DND-41 (cell line): Measurements from ENCODE around the gene DIAPH3.

Experiments
- ATAC-seq: fragments of 200-7000 bp; cut with Tn5 transposase; 3 replicates; pipeline ENCODE4 v1.9.1; 2021; ENCODE audit warnings: low read depth; ENCODE audit not compliant: insufficient read depth
- DNase-seq: peaks from one replicate; pipeline ENCODE4 v3.0.0-alpha.2; 2020
- H2AFZ ChIP-seq: 2 replicates; pipeline ENCODE4 v1.6.0; 2012; ENCODE audit warnings: low read depth, low read length
- H3K27ac ChIP-seq: 2 replicates; pipeline ENCODE4 v1.5.1; 2012; ENCODE audit warnings: low read length, inconsistent platforms
- H3K27me3 ChIP-seq: fragments of 200-600 bp; sonication (generic); 2 replicates; pipeline ENCODE4 v1.6.0; 2012; ENCODE audit warnings: low read length, mild to moderate bottlenecking, inconsistent platforms; ENCODE audit not compliant: insufficient read depth, poor library complexity
- H3K36me3 ChIP-seq: 2 replicates; pipeline ENCODE4 v1.5.1; 2012; ENCODE audit warnings: low read length, inconsistent platforms; ENCODE audit not compliant: insufficient read depth
- H3K4me1 ChIP-seq: 2 replicates; pipeline ENCODE4 v1.5.1; 2012; ENCODE audit warnings: mild to moderate bottlenecking, low read length; ENCODE audit not compliant: insufficient read depth
- H3K4me2 ChIP-seq: 2 replicates; pipeline ENCODE4 v1.6.0; 2012; ENCODE audit warnings: mild to moderate bottlenecking, moderate library complexity, low read length, inconsistent platforms; ENCODE audit not compliant: insufficient read depth
- H3K4me3 ChIP-seq, 2 experiments: fragments of 200-600 bp in 1 of 2; shearing (Covaris generic) in 1 of 2; 2 replicates each; pipeline ENCODE4 v1.5.1; 2012 to 2016; ENCODE audit warnings: inconsistent platforms in 2 of 2, low read length in 2 of 2, mild to moderate bottlenecking in 2 of 2, low read depth in 1 of 2, moderate library complexity in 1 of 2
- H3K79me2 ChIP-seq: 2 replicates; pipeline ENCODE4 v1.6.0; 2012; ENCODE audit warnings: low read length, inconsistent platforms; ENCODE audit not compliant: insufficient read depth
- H3K9ac ChIP-seq: 2 replicates; pipeline ENCODE4 v1.6.0; 2012; ENCODE audit warnings: low read depth, mild to moderate bottlenecking, inconsistent platforms, low read length, moderate library complexity
- H3K9me3 ChIP-seq: 2 replicates; pipeline ENCODE4 v1.5.1; 2012; ENCODE audit warnings: low read length, moderate library complexity, mild to moderate bottlenecking, inconsistent platforms; ENCODE audit not compliant: insufficient read depth, severe bottlenecking
- H4K20me1 ChIP-seq: 2 replicates; pipeline ENCODE4 v1.6.0; 2012; ENCODE audit warnings: low read length; ENCODE audit not compliant: insufficient read depth
- EZH2 ChIP-seq: IDR thresholded peaks from 3 replicates; pipeline ENCODE4 v1.6.1; 2012; ENCODE audit warnings: borderline replicate concordance, low read depth, mild to moderate bottlenecking, moderate library complexity, low read length, inconsistent platforms; ENCODE audit not compliant: severe bottlenecking
- TF ChIP-seq, protein P1 (sequence below): IDR thresholded peaks from 2 replicates; pipeline ENCODE4 v1.5.1; 2012; ENCODE audit warnings: borderline replicate concordance, low read length, moderate library complexity, mild to moderate bottlenecking; ENCODE audit not compliant: poor library complexity, severe bottlenecking; ENCODE audit errors: extremely low read depth

DIAPH3 gene

DNA sequence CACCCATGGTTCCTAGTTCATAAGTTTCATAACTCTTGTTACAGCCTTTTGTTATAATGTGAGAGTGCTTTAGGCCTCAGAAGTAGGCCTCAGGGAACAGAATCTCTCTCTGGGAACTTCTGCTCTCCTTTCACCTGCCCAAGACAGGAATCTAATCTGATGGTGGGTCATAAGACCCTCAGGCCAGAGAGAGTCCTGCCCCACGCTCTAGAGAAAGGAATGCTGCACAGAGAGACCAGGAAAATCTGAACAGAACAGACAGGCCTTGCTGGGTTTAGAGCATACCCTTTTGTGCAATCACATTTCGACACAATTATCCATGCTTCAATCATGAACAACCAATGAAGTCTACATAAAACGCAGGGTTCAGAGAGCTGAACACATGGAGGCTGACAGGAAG, 3.4 kb upstream of the DIAPH3 start:
- no peaks in the 10 kb centered on the region for H3K27me3 ChIP-seq
- no peaks in the 10 kb centered on the region; the same call in 1 of the 2 replicates for H3K36me3 ChIP-seq
- H3K79me2 ChIP-seq = peaks cover 26% of the 10 kb centered on the region
- H2AFZ ChIP-seq = no peak overlapping the region
- no peak overlapping the region for H3K27ac ChIP-seq
- no peak overlapping the region for H3K4me3 ChIP-seq
- H3K4me1 ChIP-seq = peaks cover 20% of the 10 kb centered on the region
- DNase-seq (no peak), ATAC-seq (no peak)
- H3K9ac ChIP-seq = no peak overlapping the region
- TF ChIP-seq, protein P1, sequence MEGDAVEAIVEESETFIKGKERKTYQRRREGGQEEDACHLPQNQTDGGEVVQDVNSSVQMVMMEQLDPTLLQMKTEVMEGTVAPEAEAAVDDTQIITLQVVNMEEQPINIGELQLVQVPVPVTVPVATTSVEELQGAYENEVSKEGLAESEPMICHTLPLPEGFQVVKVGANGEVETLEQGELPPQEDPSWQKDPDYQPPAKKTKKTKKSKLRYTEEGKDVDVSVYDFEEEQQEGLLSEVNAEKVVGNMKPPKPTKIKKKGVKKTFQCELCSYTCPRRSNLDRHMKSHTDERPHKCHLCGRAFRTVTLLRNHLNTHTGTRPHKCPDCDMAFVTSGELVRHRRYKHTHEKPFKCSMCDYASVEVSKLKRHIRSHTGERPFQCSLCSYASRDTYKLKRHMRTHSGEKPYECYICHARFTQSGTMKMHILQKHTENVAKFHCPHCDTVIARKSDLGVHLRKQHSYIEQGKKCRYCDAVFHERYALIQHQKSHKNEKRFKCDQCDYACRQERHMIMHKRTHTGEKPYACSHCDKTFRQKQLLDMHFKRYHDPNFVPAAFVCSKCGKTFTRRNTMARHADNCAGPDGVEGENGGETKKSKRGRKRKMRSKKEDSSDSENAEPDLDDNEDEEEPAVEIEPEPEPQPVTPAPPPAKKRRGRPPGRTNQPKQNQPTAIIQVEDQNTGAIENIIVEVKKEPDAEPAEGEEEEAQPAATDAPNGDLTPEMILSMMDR = no peak
- no peak for TF ChIP-seq EZH2
- no peaks in the 10 kb centered on the region for H4K20me1 ChIP-seq
- no peak overlapping the region for H3K4me2 ChIP-seq
- H3K9me3 ChIP-seq = no peaks in the 10 kb centered on the region

DNA sequence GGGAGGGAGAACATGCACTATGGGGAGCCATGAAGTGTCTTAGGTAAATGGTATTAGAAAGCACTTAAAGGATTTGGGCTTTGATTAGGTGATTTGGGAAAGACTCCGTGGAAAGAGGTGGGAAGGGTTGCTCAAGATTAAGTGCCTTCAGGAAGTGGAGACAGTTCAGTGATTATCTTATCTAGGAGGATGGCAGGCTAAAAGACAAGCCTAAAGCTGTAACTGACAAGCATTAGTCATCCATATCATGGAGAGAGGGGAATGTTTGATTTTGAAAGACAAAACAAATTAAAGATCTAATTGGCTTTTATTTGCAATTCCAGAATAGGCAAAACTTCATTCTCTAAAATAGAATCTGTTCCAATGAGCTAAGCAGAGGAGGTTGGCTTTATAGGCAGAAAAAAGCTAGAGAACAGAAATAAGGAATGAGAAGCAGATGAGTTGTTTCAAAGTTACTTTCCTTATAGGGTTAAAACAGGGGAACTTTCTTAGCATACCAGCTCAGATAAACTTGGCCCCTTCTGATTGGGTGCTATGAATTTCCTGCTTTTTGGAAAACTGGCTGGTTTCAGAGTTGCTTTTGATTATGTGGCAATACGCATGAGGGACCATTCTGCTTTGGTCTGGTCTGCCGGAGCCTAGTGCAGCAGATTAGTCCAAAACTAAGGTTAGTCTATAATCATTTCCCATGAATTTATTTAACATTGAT, 1.8 kb upstream of the DIAPH3 start:
- H3K79me2 ChIP-seq = peaks cover 42% of the 10 kb centered on the region
- H3K9ac ChIP-seq = no peak overlapping the region
- no peak overlapping the region for H3K27ac ChIP-seq
- H4K20me1 ChIP-seq = peaks cover under 1% of the 10 kb centered on the region; the same call in 1 of the 2 replicates
- H3K4me1 ChIP-seq = peaks cover 32% of the 10 kb centered on the region
- TF ChIP-seq, protein P1 = no peak
- TF ChIP-seq EZH2 = no peak
- H3K36me3 ChIP-seq = peaks cover 10% of the 10 kb centered on the region
- H2AFZ ChIP-seq = no peak overlapping the region
- H3K4me3 ChIP-seq = peak overlapping the region in 1 of 2 experiments; percentile 99; a peak in 1 of 4 replicates
- ATAC-seq (no peak), DNase-seq (no peak)
- H3K9me3 ChIP-seq = no peaks in the 10 kb centered on the region
- peak overlapping the region; percentile 77 for H3K4me2 ChIP-seq
- no peaks in the 10 kb centered on the region for H3K27me3 ChIP-seq

DNA sequence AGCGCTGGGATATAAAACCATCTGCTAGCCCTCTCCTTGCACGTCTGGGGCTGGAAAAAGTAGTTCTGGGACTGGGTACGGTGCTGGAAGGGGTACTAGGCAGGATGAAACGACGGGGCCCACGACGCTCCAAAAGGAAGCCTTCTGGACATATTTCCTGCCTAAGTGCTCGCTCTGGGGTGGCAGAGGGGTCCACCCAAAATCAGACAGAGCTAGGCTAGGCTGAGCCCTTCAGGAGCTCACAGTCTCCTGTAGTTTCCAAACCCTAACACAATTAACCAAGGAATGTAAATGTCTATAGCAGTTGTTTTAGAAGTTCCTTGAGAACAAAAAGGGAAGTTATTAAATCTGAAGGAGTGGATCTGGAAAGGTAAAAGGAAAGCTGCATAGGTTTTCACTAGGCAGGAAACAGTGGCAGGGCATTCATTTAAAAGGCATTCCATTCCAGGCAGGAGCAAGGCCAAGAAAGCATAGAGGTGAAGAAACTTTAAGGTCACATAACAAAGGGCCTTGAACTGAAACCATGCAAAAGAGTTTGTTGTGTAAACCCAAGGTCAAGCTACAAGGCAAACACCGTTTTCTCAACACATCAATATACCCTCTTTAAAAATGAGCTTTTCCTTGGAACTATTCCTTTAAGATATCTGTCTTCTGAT, 634 bp upstream of the DIAPH3 start:
- Histone ChIP-seq H2AFZ (peak overlapping the region; percentile 99), H3K79me2 (peaks cover 53% of the 10 kb centered on the region), H3K4me2 (peak overlapping the region; percentile 77), H4K20me1 (peaks cover 4% of the 10 kb centered on the region; the same call in 1 of the 2 replicates), H3K9me3 (no peaks in the 10 kb centered on the region), H3K4me3 (peak overlapping the region; percentile 74 to 99), H3K36me3 (peaks cover 15% of the 10 kb centered on the region), H3K4me1 (peaks cover 34% of the 10 kb centered on the region), H3K9ac (peak overlapping the region; percentile 99), H3K27me3 (no peaks in the 10 kb centered on the region), H3K27ac (peak overlapping the region; percentile 98)
- ATAC-seq = peak; percentile 34
- DNase-seq = no peak
- TF ChIP-seq, protein P1 = no peak
- no peak for TF ChIP-seq EZH2
